Mucosa of descending colon (tissue), 3 donors: Measurements from ENCODE around the gene HTR1B. TPM values are rescaled to one million over a fixed set of nuclear protein-coding genes. Genes with fewer than 3 reads are reported as not detected.

ENCODE experiments used
- ATAC-seq: fragments of 200-7000 bp; cut with Tn5 transposase; one replicate; pipeline ENCODE4 v1.9.1; 2020; ENCODE audit warnings: mild to moderate bottlenecking, moderate library complexity
- DNase-seq, 3 donors: peaks; one replicate each; pipeline ENCODE4 v3.0.0-alpha.2; 2020
- H3K36me3 ChIP-seq: fragments of 200-600 bp; one replicate; pipeline ENCODE4 v1.8.0; 2021; ENCODE audit warnings: low read depth, mild to moderate bottlenecking
- H3K4me1 ChIP-seq: fragments of 200-600 bp; one replicate; pipeline ENCODE4 v1.8.0; 2021; ENCODE audit warnings: low read depth, mild to moderate bottlenecking
- H3K4me3 ChIP-seq: fragments of 200-600 bp; one replicate; pipeline ENCODE4 v1.8.0; 2021; ENCODE audit warnings: mild to moderate bottlenecking
- H3K9me3 ChIP-seq: fragments of 200-600 bp; one replicate; pipeline ENCODE4 v1.8.0; 2021; ENCODE audit warnings: mild to moderate bottlenecking
- CTCF ChIP-seq: fragments of 200-600 bp; IDR thresholded peaks from one replicate; pipeline ENCODE4 v1.8.0; 2022; ENCODE audit warnings: antibody characterized with exemption, mild to moderate bottlenecking
- intact Hi-C, 2 donors: fragments of 100-400 bp; cut with DNase I in 1 of 2; cut with micrococcal nuclease in 1 of 2; formaldehyde crosslinking; loops; one replicate each; pipeline versions ENCODE4 v1.11.0 to v1.11.1; 2022; cut with DNase I, micrococcal nuclease
- total RNA-seq, 3 donors: library from RNA; stranded (reverse); fragmentation: NEBNext Ultra II Directional in 2 of 3; extraction: Animal tissue kit (Norgen Biotek cat#: 25700) in 2 of 3; gene quantifications; one replicate each; pipeline versions ENCODE4 v1.2.1 to v1.2.4, GENCODE V29; 2021 to 2023
- donor health status: DM: no; HTN: no; CAD: no; lungs with moderate emphysema.
- donor health status: DM: no; HTN: no; CAD: no.
- donor health status: DM: no; HTN: yes; CAD: no.

The HTR1B gene
- total RNA-seq, 3 donors from 2014 or later = 0.13 to 0.19 TPM; not detected in 1

- TF ChIP-seq CTCF = no peak
- no peak overlapping the region for H3K4me3 ChIP-seq
- no peaks in the 10 kb centered on the region for H3K4me1 ChIP-seq
- no peaks in the 10 kb centered on the region for H3K36me3 ChIP-seq
- DNase-seq = no peak
- intact Hi-C loops = no loop called here
- no peaks in the 10 kb centered on the region for H3K9me3 ChIP-seq
- ATAC-seq = no peak
These were observed 37.6 kb downstream of the HTR1B start for GRCh38 chr6:77425671-77426070.

GRCh38 chr6:77425216-77425615 lies 38.1 kb downstream of the HTR1B start:
- intact Hi-C loops = no loop called here
- ATAC-seq (no peak), DNase-seq (no peak)
- H3K9me3 ChIP-seq = no peaks in the 10 kb centered on the region
- H3K4me3 ChIP-seq = no peak overlapping the region
- TF ChIP-seq CTCF = no peak
- H3K4me1 ChIP-seq = no peaks in the 10 kb centered on the region
- no peaks in the 10 kb centered on the region for H3K36me3 ChIP-seq

- DNase-seq (no peak), ATAC-seq (no peak)
- no peaks in the 10 kb centered on the region for H3K4me1 ChIP-seq
- no peaks in the 10 kb centered on the region for H3K9me3 ChIP-seq
- no peaks in the 10 kb centered on the region for H3K36me3 ChIP-seq
- H3K4me3 ChIP-seq = no peak overlapping the region
- no peak for TF ChIP-seq CTCF
- intact Hi-C loops = no loop called here
These were observed 38.5 kb downstream of the HTR1B start for GRCh38 chr6:77424761-77425160.

- intact Hi-C loops = no loop called here
- Histone ChIP-seq H3K9me3 (no peaks in the 10 kb centered on the region), H3K4me1 (no peaks in the 10 kb centered on the region), H3K36me3 (no peaks in the 10 kb centered on the region), H3K4me3 (no peak overlapping the region)
- no peak for ATAC-seq
- no peak for TF ChIP-seq CTCF
- DNase-seq = no peak
These were observed 46.5 kb downstream of the HTR1B start for GRCh38 chr6:77416839-77417238.

- TF ChIP-seq CTCF = no peak
- H3K9me3 ChIP-seq = no peaks in the 10 kb centered on the region
These were observed 47.6 kb downstream of the HTR1B start for GRCh38 chr6:77415706-77416105.

More at GRCh38 chr6:77415706-77416105, 47.6 kb downstream of the HTR1B start:
- H3K4me3 ChIP-seq = no peak overlapping the region
- no peak for ATAC-seq
- no peaks in the 10 kb centered on the region for H3K36me3 ChIP-seq
- H3K4me1 ChIP-seq = no peaks in the 10 kb centered on the region
- DNase-seq = no peak
- intact Hi-C loops = no loop called here

Other genes with a start within 250 kb of the HTR1B start
- gene MEI4, start 189.5 kb upstream of the HTR1B start, total RNA-seq = not detected